ENCODE results near the gene REC8. TPM values are rescaled to one million over a fixed set of nuclear protein-coding genes. Genes with fewer than 3 reads are reported as not detected.

Gene REC8
- polyA plus RNA-seq, 2 donors, result 3.9 to 10.0 TPM

DNA sequence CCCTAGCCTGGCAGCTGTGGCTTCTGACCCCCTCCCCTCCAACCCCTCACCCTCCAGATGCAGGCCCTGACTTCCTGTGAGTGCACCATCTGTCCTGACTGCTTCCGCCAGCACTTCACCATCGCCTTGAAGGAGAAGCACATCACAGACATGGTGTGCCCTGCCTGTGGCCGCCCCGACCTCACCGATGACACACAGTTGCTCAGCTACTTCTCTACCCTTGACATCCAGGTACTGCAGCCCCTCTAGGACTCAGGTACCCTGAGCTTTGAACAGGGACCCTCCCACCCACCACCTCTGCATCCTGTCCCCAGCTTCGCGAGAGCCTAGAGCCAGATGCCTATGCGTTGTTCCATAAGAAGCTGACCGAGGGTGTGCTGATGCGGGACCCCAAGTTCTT is 16.8 kb upstream of the REC8 start:
- Histone ChIP-seq H3K27me3 (ENCODE audit: control insufficient read depth in 1 of 2, insufficient read depth in 2 of 2, low read length in 2 of 2) (no peaks in the 10 kb centered on the region), H3K27ac (ENCODE audit: low read depth in 2 of 2, low read length in 1 of 2) (no peak overlapping the region), H3K4me1 (ENCODE audit: control insufficient read depth in 2 of 2, insufficient read depth in 2 of 2, low read length in 1 of 2) (peaks cover 0 to 6% of the 10 kb centered on the region in 2 donors), H3K4me3 (ENCODE audit: low read depth in 1 of 2, low read length in 2 of 2) (no peak overlapping the region), H3K9me3 (ENCODE audit: control insufficient read depth in 2 of 2, insufficient read depth in 1 of 2, low read depth in 1 of 2, low read length in 1 of 2) (no peaks in the 10 kb centered on the region), H3K36me3 (ENCODE audit: control insufficient read depth in 2 of 2, insufficient read depth in 2 of 2, low read length in 1 of 2) (peaks cover 22 to 47% of the 10 kb centered on the region in 2 donors)
- 95 to 96% methylated on average over 10 of the region's 10 CpGs for WGBS, 2 donors

DNA sequence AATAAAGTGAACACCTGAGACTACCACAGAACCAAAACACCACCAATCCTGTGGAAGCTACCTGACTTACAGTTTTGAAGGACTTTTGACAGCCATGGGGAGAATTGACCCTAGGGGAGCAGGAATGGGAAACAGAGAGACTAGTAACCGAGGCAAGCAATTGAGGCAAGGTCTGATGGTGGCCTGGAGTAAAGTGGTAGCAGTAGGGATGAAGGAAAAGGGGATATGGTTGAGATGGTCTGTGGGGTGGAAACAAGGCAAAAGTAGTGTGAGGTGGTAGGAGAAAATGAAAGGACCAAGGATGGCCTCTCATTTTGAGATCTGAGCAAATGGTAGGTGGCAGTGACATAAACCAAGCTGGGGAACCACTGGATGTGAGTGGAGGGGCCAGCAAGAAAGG is 15.0 kb upstream of the REC8 start:
- Histone ChIP-seq H3K36me3 (ENCODE audit: control insufficient read depth in 2 of 2, insufficient read depth in 2 of 2, low read length in 1 of 2) (peaks cover 17 to 33% of the 10 kb centered on the region in 2 donors), H3K27ac (ENCODE audit: low read depth in 2 of 2, low read length in 1 of 2) (peak overlapping the region in 1 of 2 donors; percentile 43)

GRCh38 chr14:24157331-24157730 is 14.5 kb upstream of the REC8 start:
- Histone ChIP-seq H3K4me1 (ENCODE audit: control insufficient read depth in 2 of 2, insufficient read depth in 2 of 2, low read length in 1 of 2) (peaks cover 0 to 11% of the 10 kb centered on the region in 2 donors), H3K27me3 (ENCODE audit: control insufficient read depth in 1 of 2, insufficient read depth in 2 of 2, low read length in 2 of 2) (no peaks in the 10 kb centered on the region), H3K4me3 (ENCODE audit: low read depth in 1 of 2, low read length in 2 of 2) (no peak overlapping the region), H3K36me3 (ENCODE audit: control insufficient read depth in 2 of 2, insufficient read depth in 2 of 2, low read length in 1 of 2) (peaks cover 17 to 32% of the 10 kb centered on the region in 2 donors), H3K27ac (ENCODE audit: low read depth in 2 of 2, low read length in 1 of 2) (peak overlapping the region in 1 of 2 donors; percentile 43), H3K9me3 (ENCODE audit: control insufficient read depth in 2 of 2, insufficient read depth in 1 of 2, low read depth in 1 of 2, low read length in 1 of 2) (no peaks in the 10 kb centered on the region)
- WGBS, 2 donors, result 63 to 72% methylated on average over 12 of the region's 12 CpGs

More for the DNA sequence above, 15.0 kb upstream of the REC8 start:
- 81 to 96% methylated on average over 1 of the region's 1 CpG for WGBS, 2 donors
- Histone ChIP-seq H3K4me3 (ENCODE audit: low read depth in 1 of 2, low read length in 2 of 2) (no peak overlapping the region), H3K9me3 (ENCODE audit: control insufficient read depth in 2 of 2, insufficient read depth in 1 of 2, low read depth in 1 of 2, low read length in 1 of 2) (no peaks in the 10 kb centered on the region), H3K4me1 (ENCODE audit: control insufficient read depth in 2 of 2, insufficient read depth in 2 of 2, low read length in 1 of 2) (peaks cover 0 to 6% of the 10 kb centered on the region in 2 donors), H3K27me3 (ENCODE audit: control insufficient read depth in 1 of 2, insufficient read depth in 2 of 2, low read length in 2 of 2) (no peaks in the 10 kb centered on the region)

- H3K9me3 ChIP-seq (ENCODE audit: control insufficient read depth in 2 of 2, insufficient read depth in 1 of 2, low read depth in 1 of 2, low read length in 1 of 2), result no peaks in the 10 kb centered on the region
- peak overlapping the region in 1 of 2 donors; percentile 80 for H3K27ac ChIP-seq (ENCODE audit: low read depth in 2 of 2, low read length in 1 of 2)
- H3K27me3 ChIP-seq (ENCODE audit: control insufficient read depth in 1 of 2, insufficient read depth in 2 of 2, low read length in 2 of 2), result no peaks in the 10 kb centered on the region
- no peak overlapping the region for H3K4me3 ChIP-seq (ENCODE audit: low read depth in 1 of 2, low read length in 2 of 2)
- WGBS, 2 donors, result 85 to 90% methylated on average over 11 of the region's 11 CpGs
- peaks cover 34 to 50% of the 10 kb centered on the region in 2 donors for H3K36me3 ChIP-seq (ENCODE audit: control insufficient read depth in 2 of 2, insufficient read depth in 2 of 2, low read length in 1 of 2)
- H3K4me1 ChIP-seq (ENCODE audit: control insufficient read depth in 2 of 2, insufficient read depth in 2 of 2, low read length in 1 of 2), result peaks cover 3 to 15% of the 10 kb centered on the region in 2 donors
Measured at GRCh38 chr14:24159777-24160498, 11.9 kb upstream of the REC8 start.

DNA sequence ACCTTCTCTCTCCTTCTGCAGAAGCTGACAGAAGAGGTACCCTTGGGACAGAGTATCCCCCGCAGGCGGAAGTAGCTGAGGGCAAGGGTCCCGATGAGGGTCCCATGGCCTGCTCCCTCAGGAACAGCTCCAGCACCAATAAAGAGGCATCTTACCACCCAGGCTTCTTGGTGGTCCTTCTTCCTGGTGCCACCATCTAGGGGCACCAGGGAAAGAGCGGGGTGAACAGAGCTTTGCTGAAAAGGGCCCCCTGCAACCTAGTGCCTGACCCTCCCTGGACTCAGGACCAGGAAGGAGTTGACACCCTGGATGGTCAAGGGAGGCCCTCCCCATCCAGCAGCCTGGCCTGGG is 11.4 kb upstream of the REC8 start:
- no peaks in the 10 kb centered on the region for H3K27me3 ChIP-seq (ENCODE audit: control insufficient read depth in 1 of 2, insufficient read depth in 2 of 2, low read length in 2 of 2)
- no peak overlapping the region for H3K4me3 ChIP-seq (ENCODE audit: low read depth in 1 of 2, low read length in 2 of 2)
- H3K36me3 ChIP-seq (ENCODE audit: control insufficient read depth in 2 of 2, insufficient read depth in 2 of 2, low read length in 1 of 2), result peaks cover 35 to 49% of the 10 kb centered on the region in 2 donors
- H3K27ac ChIP-seq (ENCODE audit: low read depth in 2 of 2, low read length in 1 of 2), result peak overlapping the region; percentile 65 to 80
- H3K9me3 ChIP-seq (ENCODE audit: control insufficient read depth in 2 of 2, insufficient read depth in 1 of 2, low read depth in 1 of 2, low read length in 1 of 2), result no peaks in the 10 kb centered on the region
- 90 to 91% methylated on average over 4 of the region's 4 CpGs for WGBS, 2 donors
- peaks cover 3 to 16% of the 10 kb centered on the region in 2 donors for H3K4me1 ChIP-seq (ENCODE audit: control insufficient read depth in 2 of 2, insufficient read depth in 2 of 2, low read length in 1 of 2)

DNA sequence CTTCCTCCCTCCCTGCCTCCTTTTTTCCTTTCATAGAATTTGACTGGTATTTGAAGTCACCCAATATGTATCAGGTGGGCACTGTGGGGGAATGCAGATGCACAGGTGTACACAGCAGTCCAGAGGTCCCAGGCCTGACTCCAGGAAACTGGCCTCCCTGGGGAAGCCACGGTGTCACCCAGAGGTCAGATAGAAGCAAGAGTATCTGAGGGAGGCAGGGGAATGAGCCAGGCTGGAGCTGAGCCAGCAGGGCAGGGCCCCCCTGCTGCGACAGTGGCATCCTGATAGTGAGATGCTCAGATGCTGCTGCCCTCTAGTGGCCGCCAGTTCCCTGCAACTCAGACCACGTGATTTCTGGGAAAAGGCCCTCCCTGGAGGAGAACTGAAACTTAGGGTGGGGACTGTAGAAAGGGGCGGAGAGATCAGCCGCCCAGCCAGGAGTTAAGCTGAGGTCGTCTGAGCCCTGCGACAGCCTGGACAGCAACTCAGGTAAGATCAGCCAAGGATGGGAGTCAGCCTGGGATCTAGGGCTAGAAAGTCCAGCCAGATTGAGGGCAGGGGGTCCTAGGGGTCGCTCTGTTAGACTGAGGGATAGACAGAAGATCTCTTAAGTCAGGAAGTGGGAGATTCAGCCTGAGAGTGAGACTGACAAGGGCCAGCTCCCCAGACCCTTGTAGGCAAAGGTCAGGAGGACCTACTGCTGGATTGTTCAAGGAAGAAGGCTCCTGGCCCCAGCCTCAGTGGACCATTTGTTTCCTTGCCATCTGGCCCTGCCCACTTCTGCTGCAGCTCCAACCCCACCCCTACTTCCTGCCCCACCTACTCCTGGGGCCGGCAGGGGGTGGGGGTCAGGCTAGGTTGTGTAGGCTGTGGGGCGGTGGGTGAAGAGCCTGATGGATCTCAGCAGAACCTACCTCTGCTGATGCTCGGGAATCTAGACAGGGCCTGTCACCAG is 10.8 kb upstream of the REC8 start, which contains the start of gene IRF9:
TSS of gene IRF9 (plus strand) at position 416 of the 955 bp plus-strand sequence. CDS start 880 bp downstream, outside the sequence.
- WGBS, 2 donors, result 0% methylated on average over 12 of the region's 12 CpGs
- peak within 1 kb of the TSS; percentile 81 to 97 for H3K27ac ChIP-seq (ENCODE audit: low read depth in 2 of 2, low read length in 1 of 2)
- H3K27me3 ChIP-seq (ENCODE audit: control insufficient read depth in 1 of 2, insufficient read depth in 2 of 2, low read length in 2 of 2), result no peaks in the 10 kb centered on the region
- H3K4me1 ChIP-seq (ENCODE audit: control insufficient read depth in 2 of 2, insufficient read depth in 2 of 2, low read length in 1 of 2), result peaks cover 6 to 16% of the 10 kb centered on the region in 2 donors
- peaks cover 32 to 48% of the 10 kb centered on the region in 2 donors for H3K36me3 ChIP-seq (ENCODE audit: control insufficient read depth in 2 of 2, insufficient read depth in 2 of 2, low read length in 1 of 2)
- peak within 1 kb of the TSS; percentile 62 for H3K4me3 ChIP-seq (ENCODE audit: low read depth in 1 of 2, low read length in 2 of 2)
- no peaks in the 10 kb centered on the region for H3K9me3 ChIP-seq (ENCODE audit: control insufficient read depth in 2 of 2, insufficient read depth in 1 of 2, low read depth in 1 of 2, low read length in 1 of 2)

- H3K27me3 ChIP-seq (ENCODE audit: control insufficient read depth in 1 of 2, insufficient read depth in 2 of 2, low read length in 2 of 2), result no peaks in the 10 kb centered on the region
- H3K27ac ChIP-seq (ENCODE audit: low read depth in 2 of 2, low read length in 1 of 2), result peak overlapping the region; percentile 69 to 81
- H3K36me3 ChIP-seq (ENCODE audit: control insufficient read depth in 2 of 2, insufficient read depth in 2 of 2, low read length in 1 of 2), result peaks cover 38 to 48% of the 10 kb centered on the region in 2 donors
- H3K4me3 ChIP-seq (ENCODE audit: low read depth in 1 of 2, low read length in 2 of 2), result peak overlapping the region; percentile 62
- WGBS, 2 donors, result 18 to 27% methylated on average over 8 of the region's 8 CpGs
- H3K4me1 ChIP-seq (ENCODE audit: control insufficient read depth in 2 of 2, insufficient read depth in 2 of 2, low read length in 1 of 2), result peaks cover 6 to 13% of the 10 kb centered on the region in 2 donors
- H3K9me3 ChIP-seq (ENCODE audit: control insufficient read depth in 2 of 2, insufficient read depth in 1 of 2, low read depth in 1 of 2, low read length in 1 of 2), result no peaks in the 10 kb centered on the region
Measured at GRCh38 chr14:24162093-24162492, 9.8 kb upstream of the REC8 start.

GRCh38 chr14:24164518-24164991 is 7.3 kb upstream of the REC8 start:
- Histone ChIP-seq H3K4me1 (ENCODE audit: control insufficient read depth in 2 of 2, insufficient read depth in 2 of 2, low read length in 1 of 2) (peaks cover 6 to 10% of the 10 kb centered on the region in 2 donors), H3K27me3 (ENCODE audit: control insufficient read depth in 1 of 2, insufficient read depth in 2 of 2, low read length in 2 of 2) (no peaks in the 10 kb centered on the region), H3K9me3 (ENCODE audit: control insufficient read depth in 2 of 2, insufficient read depth in 1 of 2, low read depth in 1 of 2, low read length in 1 of 2) (no peaks in the 10 kb centered on the region), H3K36me3 (ENCODE audit: control insufficient read depth in 2 of 2, insufficient read depth in 2 of 2, low read length in 1 of 2) (peaks cover 28 to 40% of the 10 kb centered on the region in 2 donors), H3K27ac (ENCODE audit: low read depth in 2 of 2, low read length in 1 of 2) (peak overlapping the region in 1 of 2 donors; percentile 47), H3K4me3 (ENCODE audit: low read depth in 1 of 2, low read length in 2 of 2) (no peak overlapping the region)
- WGBS, 2 donors, result 60 to 68% methylated on average over 14 of the region's 14 CpGs

DNA sequence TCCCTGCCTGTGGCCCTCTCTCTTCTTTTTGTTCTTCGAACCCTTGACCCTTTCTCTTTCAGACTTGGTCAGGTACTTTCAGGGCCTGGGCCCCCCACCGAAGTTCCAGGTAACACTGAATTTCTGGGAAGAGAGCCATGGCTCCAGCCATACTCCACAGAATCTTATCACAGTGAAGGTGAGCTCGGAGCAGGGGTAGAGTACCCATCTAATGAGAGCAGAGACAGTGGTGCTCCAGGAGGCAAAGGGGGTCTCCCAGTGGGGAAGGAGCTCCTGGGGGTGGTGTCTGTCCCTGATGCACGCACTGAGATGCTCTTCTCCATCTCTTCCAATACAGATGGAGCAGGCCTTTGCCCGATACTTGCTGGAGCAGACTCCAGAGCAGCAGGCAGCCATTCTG is 6.1 kb upstream of the REC8 start:
- Histone ChIP-seq H3K9me3 (ENCODE audit: control insufficient read depth in 2 of 2, insufficient read depth in 1 of 2, low read depth in 1 of 2, low read length in 1 of 2) (no peaks in the 10 kb centered on the region), H3K27me3 (ENCODE audit: control insufficient read depth in 1 of 2, insufficient read depth in 2 of 2, low read length in 2 of 2) (no peaks in the 10 kb centered on the region), H3K27ac (ENCODE audit: low read depth in 2 of 2, low read length in 1 of 2) (no peak overlapping the region), H3K4me3 (ENCODE audit: low read depth in 1 of 2, low read length in 2 of 2) (no peak overlapping the region), H3K4me1 (ENCODE audit: control insufficient read depth in 2 of 2, insufficient read depth in 2 of 2, low read length in 1 of 2) (peaks cover 6 to 10% of the 10 kb centered on the region in 2 donors), H3K36me3 (ENCODE audit: control insufficient read depth in 2 of 2, insufficient read depth in 2 of 2, low read length in 1 of 2) (peaks cover 27 to 37% of the 10 kb centered on the region in 2 donors)
- WGBS, 2 donors, result 91 to 95% methylated on average over 5 of the region's 5 CpGs

All from esophagus (tissue), 2 donors.